NCI-H146 (cell line): ENCODE data around the gene IL1R2.

ENCODE experiments used
- DNase-seq: peaks from one replicate; lab custom pipeline; 2025; lab: John Stamatoyannopoulos, UW

Gene IL1R2

GRCh38 chr2:102022884-102023539 is 31.3 kb downstream of the IL1R2 start:
- DNase-seq = no peak

- no peak for DNase-seq
Observed at GRCh38 chr2:102024410-102024809, 32.6 kb downstream of the IL1R2 start.

- DNase-seq = no peak
Observed at GRCh38 chr2:102025016-102025501, 33.3 kb downstream of the IL1R2 start.

- DNase-seq = no peak
Observed at GRCh38 chr2:102025583-102026267, 34.0 kb downstream of the IL1R2 start.

GRCh38 chr2:102027036-102027980 is 35.5 kb downstream of the IL1R2 start:
- DNase-seq = no peak

GRCh38 chr2:102028470-102028869 is 36.7 kb downstream of the IL1R2 start:
- DNase-seq = no peak

- DNase-seq = no peak
Observed at GRCh38 chr2:102029405-102029804, 37.6 kb downstream of the IL1R2 start.

- no peak for DNase-seq
Observed at GRCh38 chr2:102029952-102030351, 38.2 kb downstream of the IL1R2 start.

GRCh38 chr2:102030502-102030854 is 38.7 kb downstream of the IL1R2 start:
- DNase-seq = no peak

GRCh38 chr2:102030855-102031527 is 39.2 kb downstream of the IL1R2 start:
- DNase-seq = no peak

GRCh38 chr2:102032368-102033030 is 40.7 kb downstream of the IL1R2 start:
- no peak for DNase-seq

GRCh38 chr2:102033031-102033749 is 41.4 kb downstream of the IL1R2 start:
- DNase-seq = no peak

- no peak for DNase-seq
Observed at GRCh38 chr2:102033750-102034682, 42.3 kb downstream of the IL1R2 start.

- no peak for DNase-seq
Observed at GRCh38 chr2:102034683-102035548, 43.2 kb downstream of the IL1R2 start.

GRCh38 chr2:102037681-102038080 is 45.9 kb downstream of the IL1R2 start:
- DNase-seq = no peak

GRCh38 chr2:102040229-102040628 is 48.5 kb downstream of the IL1R2 start:
- DNase-seq = no peak

GRCh38 chr2:102041351-102041750 is 49.6 kb downstream of the IL1R2 start:
- no peak for DNase-seq

- DNase-seq = no peak
Observed at GRCh38 chr2:102042196-102043081, 50.7 kb downstream of the IL1R2 start.
